ENCODE data around the gene SGIP1.

- TF ChIP-seq TAF1 (IDR thresholded peaks at IDR 0.05; ENCODE audit: low read depth, low read length): no peak
- TF ChIP-seq CTCF (IDR thresholded peaks at IDR 0.05; ENCODE audit: control extremely low read depth in 1 of 3, insufficient read depth in 1 of 3, low read depth in 1 of 3, low read length in 3 of 3): no peak
- no peak for TF ChIP-seq YY1 (IDR thresholded peaks at IDR 0.05; ENCODE audit: low read depth, low read length)
- TF ChIP-seq SIN3A (conservative IDR thresholded peaks at IDR 0.05 in 1 of 2, IDR thresholded peaks at IDR 0.05 in 1 of 2; ENCODE audit: low read depth in 1 of 2, low read length in 2 of 2): no peak
- TF ChIP-seq POLR2A (IDR thresholded peaks at IDR 0.05; ENCODE audit: control extremely low read depth in 1 of 2, low read depth in 2 of 2, low read length in 2 of 2): no peak
Measured at GRCh38 chr1:66624412-66625060, 90.6 kb downstream of the SGIP1 start.
